K562 (cell line): ENCODE data around the gene KRTAP2-1.

Experiments used
- CTCF ChIP-seq, 3 experiments: IDR thresholded peaks in 2 of 3; conservative IDR thresholded peaks in 1 of 3; 2 replicates each; pipeline ENCODE4 v1.5.1; 2011 to 2012; ENCODE audit warnings: low read length in 3 of 3, mild to moderate bottlenecking in 3 of 3, control low read depth in 2 of 3, improper control_type of control experiment in 1 of 3, inconsistent platforms in 1 of 3, low read depth in 1 of 3, mixed read lengths in 1 of 3, moderate library complexity in 1 of 3; ENCODE audit not compliant: insufficient read depth in 2 of 3
- E2F6 ChIP-seq, 2 experiments: IDR thresholded peaks; 2 replicates each; pipeline ENCODE4 v1.6.1; 2011; ENCODE audit warnings: borderline replicate concordance in 1 of 2, control low read depth in 1 of 2, low read depth in 1 of 2, low read length in 1 of 2, mild to moderate bottlenecking in 1 of 2, mixed read lengths in 1 of 2, moderate library complexity in 1 of 2; ENCODE audit not compliant: insufficient read depth in 1 of 2, insufficient read length in 1 of 2, poor library complexity in 1 of 2, severe bottlenecking in 1 of 2; ENCODE audit errors: extremely low read depth in 1 of 2
- ESRRA ChIP-seq: fragments of 450-650 bp; IDR thresholded peaks from 2 replicates; pipeline ENCODE4 v1.6.1; 2014; ENCODE audit warnings: low read depth, mild to moderate bottlenecking, moderate library complexity, borderline replicate concordance
- EZH2 ChIP-seq: IDR thresholded peaks from 2 replicates; pipeline ENCODE4 v1.6.1; 2012; ENCODE audit warnings: low read depth, mild to moderate bottlenecking, inconsistent platforms, low read length, borderline replicate concordance
- POLR2A ChIP-seq: fragments of 450-650 bp; conservative IDR thresholded peaks from 2 replicates; pipeline ENCODE4 v1.6.1; 2016

GRCh38 chr17:41009936-41010335 is 37.2 kb downstream of the KRTAP2-1 start:
- TF ChIP-seq E2F6 (IDR thresholded peaks at IDR 0.05; ENCODE audit: borderline replicate concordance in 1 of 2, extremely low read depth in 1 of 2, insufficient read depth in 1 of 2, insufficient read length in 1 of 2, low read depth in 1 of 2, low read length in 1 of 2, poor library complexity in 1 of 2, severe bottlenecking in 1 of 2) (no peak), ESRRA (no peak), EZH2 (no peak), CTCF (IDR thresholded peaks at IDR 0.05 in 2 of 3, conservative IDR thresholded peaks at IDR 0.05 in 1 of 3; ENCODE audit: insufficient read depth in 2 of 3, low read depth in 1 of 3, low read length in 3 of 3) (no peak), POLR2A (no peak)
